ENCODE measurements around the gene TP73. TPM values are rescaled to one million over a fixed set of nuclear protein-coding genes. Genes with fewer than 3 reads are reported as not detected.

Gene TP73
- total RNA-seq, 3 donors from 2014 or later: 0.12 to 0.63 (median 0.51) TPM

DNA sequence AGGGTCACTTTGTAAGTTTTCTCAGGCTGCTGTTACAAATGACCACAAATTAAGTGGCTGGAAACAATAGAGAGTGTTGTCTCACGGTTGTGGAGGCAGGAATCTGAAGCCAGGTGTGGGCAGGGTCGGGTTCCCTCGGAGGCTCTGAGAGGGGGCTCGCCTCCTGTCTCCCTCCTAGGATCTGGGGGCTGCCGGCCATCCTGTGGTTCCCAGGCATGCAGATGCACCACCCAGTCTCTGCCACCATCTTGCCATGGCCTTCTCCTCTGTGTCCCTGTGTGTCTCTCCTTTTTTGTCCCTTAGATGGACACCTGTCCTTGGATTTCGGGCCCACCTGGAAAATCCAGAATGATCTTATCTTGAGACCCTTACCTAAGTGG lies 4.8 kb downstream of the TP73 start:
- peak in 1 of 3 donors; percentile 11 for DNase-seq
- H3K36me3 ChIP-seq (ENCODE audit: low read depth): no peaks in the 10 kb centered on the region
- no peaks in the 10 kb centered on the region for H3K9me3 ChIP-seq
- TF ChIP-seq, protein P1, sequence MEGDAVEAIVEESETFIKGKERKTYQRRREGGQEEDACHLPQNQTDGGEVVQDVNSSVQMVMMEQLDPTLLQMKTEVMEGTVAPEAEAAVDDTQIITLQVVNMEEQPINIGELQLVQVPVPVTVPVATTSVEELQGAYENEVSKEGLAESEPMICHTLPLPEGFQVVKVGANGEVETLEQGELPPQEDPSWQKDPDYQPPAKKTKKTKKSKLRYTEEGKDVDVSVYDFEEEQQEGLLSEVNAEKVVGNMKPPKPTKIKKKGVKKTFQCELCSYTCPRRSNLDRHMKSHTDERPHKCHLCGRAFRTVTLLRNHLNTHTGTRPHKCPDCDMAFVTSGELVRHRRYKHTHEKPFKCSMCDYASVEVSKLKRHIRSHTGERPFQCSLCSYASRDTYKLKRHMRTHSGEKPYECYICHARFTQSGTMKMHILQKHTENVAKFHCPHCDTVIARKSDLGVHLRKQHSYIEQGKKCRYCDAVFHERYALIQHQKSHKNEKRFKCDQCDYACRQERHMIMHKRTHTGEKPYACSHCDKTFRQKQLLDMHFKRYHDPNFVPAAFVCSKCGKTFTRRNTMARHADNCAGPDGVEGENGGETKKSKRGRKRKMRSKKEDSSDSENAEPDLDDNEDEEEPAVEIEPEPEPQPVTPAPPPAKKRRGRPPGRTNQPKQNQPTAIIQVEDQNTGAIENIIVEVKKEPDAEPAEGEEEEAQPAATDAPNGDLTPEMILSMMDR (IDR thresholded peaks at IDR 0.05): no peak
- H3K4me3 ChIP-seq: no peak overlapping the region
- H3K4me1 ChIP-seq (ENCODE audit: low read depth): peaks cover 7% of the 10 kb centered on the region
- no peak for ATAC-seq
- intact Hi-C loops (cut with DNase I, micrococcal nuclease): no loop called here

DNA sequence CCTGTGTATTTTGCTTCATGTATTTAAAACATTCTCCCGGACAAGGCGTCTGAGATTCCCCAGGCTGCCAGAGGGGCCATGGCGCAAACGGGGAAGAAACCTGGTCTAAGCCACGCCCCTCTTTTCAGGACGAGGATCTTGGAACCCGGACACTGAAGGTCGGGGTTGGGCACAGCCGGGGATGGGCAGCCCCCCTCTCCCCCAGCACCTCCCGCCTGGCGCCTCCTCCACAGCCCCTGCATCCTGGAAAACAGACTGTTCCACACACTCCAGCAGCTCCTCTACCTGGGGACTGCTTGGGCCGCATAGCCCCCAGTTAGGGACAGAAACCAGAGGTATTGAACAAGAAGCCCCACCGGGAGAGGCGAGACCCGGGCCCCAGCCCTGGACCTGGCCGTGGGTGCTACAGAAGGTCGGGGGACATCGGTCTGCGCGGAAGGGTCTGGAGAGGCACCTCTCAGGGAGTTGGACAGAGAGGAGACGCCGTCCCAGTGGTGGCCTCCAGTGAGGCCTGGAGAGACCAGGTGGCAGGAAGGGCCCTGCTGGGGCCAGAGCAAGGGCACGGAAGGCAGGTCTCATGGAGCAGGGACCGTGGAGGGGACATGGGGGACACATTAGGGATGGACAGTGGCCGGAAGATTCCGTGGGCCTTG lies 5.4 kb downstream of the TP73 start:
- TF ChIP-seq, protein P1 (IDR thresholded peaks at IDR 0.05): no peak
- H3K9me3 ChIP-seq: no peaks in the 10 kb centered on the region
- ATAC-seq (no peak), DNase-seq (peak in 1 of 3 donors; percentile 18)
- intact Hi-C loops (cut with DNase I, micrococcal nuclease): no loop called here
- no peak overlapping the region for H3K4me3 ChIP-seq
- peaks cover 3% of the 10 kb centered on the region for H3K4me1 ChIP-seq (ENCODE audit: low read depth)
- no peaks in the 10 kb centered on the region for H3K36me3 ChIP-seq (ENCODE audit: low read depth)

DNA sequence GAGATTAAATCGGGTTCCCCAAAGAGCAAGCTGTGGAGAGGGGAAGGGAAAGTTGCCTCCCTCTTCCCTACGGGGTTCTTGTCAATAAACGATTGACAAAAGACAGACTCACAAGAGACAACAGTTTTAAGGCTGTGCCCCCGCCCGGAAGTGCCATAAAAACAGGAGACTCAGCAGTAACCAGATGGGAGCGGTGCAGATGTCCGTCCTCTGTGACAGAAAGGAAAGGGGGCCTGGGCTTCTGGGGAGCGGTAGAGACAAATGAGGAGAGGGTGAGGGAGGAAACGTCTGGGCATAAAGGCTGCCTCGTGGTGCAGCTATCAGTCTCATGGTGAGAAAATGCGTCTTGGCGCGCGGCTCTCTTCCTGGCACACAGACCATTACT lies 5.9 kb downstream of the TP73 start:
- DNase-seq: peak in 1 of 3 donors; percentile 10
- TF ChIP-seq, protein P1 (IDR thresholded peaks at IDR 0.05): no peak
- H3K4me1 ChIP-seq (ENCODE audit: low read depth): no peaks in the 10 kb centered on the region
- intact Hi-C loops (cut with DNase I, micrococcal nuclease): no loop called here
- no peak overlapping the region for H3K4me3 ChIP-seq
- no peak for ATAC-seq
- no peaks in the 10 kb centered on the region for H3K36me3 ChIP-seq (ENCODE audit: low read depth)
- H3K9me3 ChIP-seq: no peaks in the 10 kb centered on the region

DNA sequence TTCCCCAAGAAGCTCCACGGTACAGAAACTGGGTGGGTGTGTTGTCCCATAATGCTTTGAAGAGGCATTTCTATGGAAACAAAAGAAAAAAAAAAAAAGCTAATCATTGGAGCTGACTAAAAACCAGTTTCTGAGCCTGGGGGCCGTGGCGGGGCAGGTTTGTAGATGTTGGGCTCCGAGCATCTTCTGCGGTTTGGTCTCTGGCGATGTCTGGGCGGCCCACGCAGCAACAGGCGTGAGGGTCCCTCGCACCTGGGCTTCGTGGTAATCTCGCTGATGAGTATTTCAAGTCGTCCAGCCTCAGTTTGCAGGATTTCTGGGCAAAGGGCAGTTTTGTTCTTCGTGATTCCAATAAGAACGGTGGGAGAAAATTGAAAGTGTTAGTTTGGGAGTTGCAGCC lies 6.8 kb downstream of the TP73 start:
- H3K4me1 ChIP-seq (ENCODE audit: low read depth): no peaks in the 10 kb centered on the region
- ATAC-seq (no peak), DNase-seq (peak in 2 of 3 donors; percentile 11 to 21)
- no peak overlapping the region for H3K4me3 ChIP-seq
- H3K36me3 ChIP-seq (ENCODE audit: low read depth): no peaks in the 10 kb centered on the region
- H3K9me3 ChIP-seq: no peaks in the 10 kb centered on the region
- TF ChIP-seq, protein P1 (IDR thresholded peaks at IDR 0.05): no peak
- intact Hi-C loops (cut with DNase I, micrococcal nuclease): no loop called here

DNA sequence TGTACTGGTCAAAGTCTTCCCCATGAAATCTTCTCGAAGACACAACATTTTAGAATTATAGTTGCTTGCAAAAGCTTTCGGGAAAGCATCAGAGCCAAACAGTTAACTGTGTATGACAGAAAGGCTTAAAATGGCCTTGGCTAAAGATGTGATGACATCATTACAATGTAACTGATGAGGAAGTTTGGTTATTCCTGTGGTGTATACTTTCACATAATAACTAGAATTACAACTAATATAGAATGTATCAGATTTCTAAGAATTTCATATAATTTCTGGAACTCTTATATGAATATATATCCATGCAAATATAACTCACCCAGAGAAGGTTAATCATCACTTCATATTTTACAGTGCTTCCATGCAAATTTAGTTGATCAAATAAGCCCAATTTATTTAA lies 8.4 kb downstream of the TP73 start:
- no peaks in the 10 kb centered on the region for H3K36me3 ChIP-seq (ENCODE audit: low read depth)
- H3K9me3 ChIP-seq: no peaks in the 10 kb centered on the region
- TF ChIP-seq, protein P1 (IDR thresholded peaks at IDR 0.05): no peak
- no peak for DNase-seq
- no peak overlapping the region for H3K4me3 ChIP-seq
- intact Hi-C loops (cut with DNase I, micrococcal nuclease): no loop called here
- no peaks in the 10 kb centered on the region for H3K4me1 ChIP-seq (ENCODE audit: low read depth)
- no peak for ATAC-seq

DNA sequence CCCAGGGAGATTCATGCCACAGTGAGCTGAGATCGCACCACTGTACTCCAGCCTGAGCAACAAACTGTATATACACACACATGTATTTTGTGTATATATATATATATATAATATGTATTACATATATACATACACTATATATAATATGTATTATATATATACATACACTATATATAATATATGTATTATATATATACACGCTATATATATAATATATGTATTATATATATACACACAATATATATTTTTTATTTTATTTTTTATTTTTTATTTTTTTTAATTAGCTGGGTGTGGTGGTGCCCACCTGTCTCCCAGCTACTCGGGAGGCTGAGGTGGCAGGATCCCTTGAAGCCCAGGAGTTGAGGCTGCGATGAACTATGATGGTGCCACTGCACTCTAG lies 9.3 kb downstream of the TP73 start:
- Histone ChIP-seq H3K9me3 (no peaks in the 10 kb centered on the region), H3K36me3 (ENCODE audit: low read depth) (no peaks in the 10 kb centered on the region), H3K4me3 (no peak overlapping the region), H3K4me1 (ENCODE audit: low read depth) (no peaks in the 10 kb centered on the region)
- DNase-seq: no peak
- no peak for ATAC-seq
- TF ChIP-seq, protein P1 (IDR thresholded peaks at IDR 0.05): no peak
- intact Hi-C loops (cut with DNase I, micrococcal nuclease): no loop called here
